Psoas muscle (tissue), 8 donors: ENCODE measurements around the gene PCDH9. TPM values are rescaled to one million over a fixed set of nuclear protein-coding genes. Genes with fewer than 3 reads are reported as not detected.

Experiments
- ATAC-seq, 4 donors: fragments of 200-7000 bp; cut with Tn5 transposase; one replicate each; pipeline ENCODE4 v1.9.1; 2020; ENCODE audit warnings: moderate library complexity in 3 of 4, mild to moderate bottlenecking in 2 of 4
- DNase-seq, 2 donors: peaks; one replicate each; pipeline ENCODE4 v3.0.0-alpha.2; 2020
- H3K27ac ChIP-seq: fragments of 200-600 bp; one replicate; pipeline ENCODE4 v1.8.0; 2022
- H3K27me3 ChIP-seq, 3 donors: fragments of 200-600 bp in 1 of 3; one replicate each; pipeline versions ENCODE4 v1.6.1 to v1.8.0; 2013 to 2022; ENCODE audit warnings: low read length in 2 of 3, mild to moderate bottlenecking in 2 of 3, moderate library complexity in 1 of 3; ENCODE audit not compliant: insufficient read depth in 3 of 3
- H3K36me3 ChIP-seq, 2 donors: fragments of 200-600 bp in 1 of 2; one replicate each; pipeline versions ENCODE4 v1.6.1 to v1.8.0; 2013 to 2022; ENCODE audit warnings: low read depth in 1 of 2, mild to moderate bottlenecking in 1 of 2, moderate library complexity in 1 of 2; ENCODE audit not compliant: insufficient read depth in 1 of 2
- H3K4me1 ChIP-seq: fragments of 200-600 bp; one replicate; pipeline ENCODE4 v1.8.0; 2022
- H3K4me3 ChIP-seq: fragments of 200-600 bp; one replicate; pipeline ENCODE4 v1.8.0; 2022; ENCODE audit warnings: mild to moderate bottlenecking
- H3K9me3 ChIP-seq: fragments of 200-600 bp; one replicate; pipeline ENCODE4 v1.8.0; 2022
- WGBS, 3 donors: extraction: QIAGEN DNeasy Blood & Tissue Kit; methylation state at CpG; one replicate each; pipeline versions ENCODE4 v1.1.6 to v1.1.7; 2013; 5-methylcytosine and 5-hydroxymethylcytosine counted together
- intact Hi-C, 2 donors: fragments of 100-400 bp; cut with DNase I; formaldehyde crosslinking; loops; one replicate each; pipeline versions ENCODE4 v1.11.0 to v1.14.2; 2022
- polyA plus RNA-seq, 3 donors: library from polyadenylated mRNA; stranded (reverse); fragments of 200-250 nt; gene quantifications; one replicate each; pipeline ENCODE4 v1.2.3, GENCODE V29; 2013
- total RNA-seq, 4 donors: library from RNA; stranded (reverse); fragmentation: NEBNext Ultra II Directional in 2 of 4; extraction: Animal tissue kit (Norgen Biotek cat#: 25700) in 2 of 4; gene quantifications; one replicate each; pipeline versions ENCODE4 v1.2.1 to v1.2.4, GENCODE V29; 2021 to 2023
- TF ChIP-seq, protein P1 (sequence below): fragments of 200-600 bp; IDR thresholded peaks from one replicate; pipeline ENCODE4 v1.8.0; 2022; ENCODE audit warnings: antibody characterized with exemption
- donor health status: healthy with polysubstance abuse.
- donor health status: DM: no; HTN: no; CAD: no; lungs with moderate emphysema.
- donor health status: Bipolar disorder and iron deficiency.
- donor health status: healthy.
- donor health status: DM: yes; HTN: yes; CAD: no.
- donor health status: DM: no; HTN: no; CAD: no.
- donor health status: DM: no; HTN: no; CAD: no.
- donor health status: DM: yes; HTN: yes; CAD: no.

Gene PCDH9
- total and polyA plus RNA-seq, 7 donors = 0.27 to 4.9 (median 2.1) TPM

DNA sequence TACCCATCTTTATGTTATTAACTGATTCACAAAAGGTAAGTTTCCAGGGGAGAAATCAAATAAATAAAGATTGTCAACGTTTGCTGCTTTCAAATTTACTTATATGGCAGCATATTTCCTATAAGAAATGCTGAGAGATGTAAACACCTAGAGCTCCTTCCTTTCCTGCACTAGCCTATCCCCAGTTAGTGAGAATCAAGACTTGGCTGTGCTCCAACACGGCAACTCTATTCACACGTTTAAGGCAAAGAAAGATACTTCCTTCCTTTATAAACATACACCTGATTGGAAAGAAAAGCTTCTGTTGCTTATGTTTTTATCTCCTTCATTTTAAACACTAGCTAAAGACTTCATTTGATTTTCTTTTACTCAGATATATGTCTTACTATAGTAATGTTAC lies 107.0 kb downstream of the PCDH9 start:
- no peaks in the 10 kb centered on the region for H3K36me3 ChIP-seq
- WGBS, 3 donors = 21 to 23% (median 23%) methylated on average over 3 of the region's 3 CpGs
- no peak overlapping the region for H3K4me3 ChIP-seq
- TF ChIP-seq, protein P1, sequence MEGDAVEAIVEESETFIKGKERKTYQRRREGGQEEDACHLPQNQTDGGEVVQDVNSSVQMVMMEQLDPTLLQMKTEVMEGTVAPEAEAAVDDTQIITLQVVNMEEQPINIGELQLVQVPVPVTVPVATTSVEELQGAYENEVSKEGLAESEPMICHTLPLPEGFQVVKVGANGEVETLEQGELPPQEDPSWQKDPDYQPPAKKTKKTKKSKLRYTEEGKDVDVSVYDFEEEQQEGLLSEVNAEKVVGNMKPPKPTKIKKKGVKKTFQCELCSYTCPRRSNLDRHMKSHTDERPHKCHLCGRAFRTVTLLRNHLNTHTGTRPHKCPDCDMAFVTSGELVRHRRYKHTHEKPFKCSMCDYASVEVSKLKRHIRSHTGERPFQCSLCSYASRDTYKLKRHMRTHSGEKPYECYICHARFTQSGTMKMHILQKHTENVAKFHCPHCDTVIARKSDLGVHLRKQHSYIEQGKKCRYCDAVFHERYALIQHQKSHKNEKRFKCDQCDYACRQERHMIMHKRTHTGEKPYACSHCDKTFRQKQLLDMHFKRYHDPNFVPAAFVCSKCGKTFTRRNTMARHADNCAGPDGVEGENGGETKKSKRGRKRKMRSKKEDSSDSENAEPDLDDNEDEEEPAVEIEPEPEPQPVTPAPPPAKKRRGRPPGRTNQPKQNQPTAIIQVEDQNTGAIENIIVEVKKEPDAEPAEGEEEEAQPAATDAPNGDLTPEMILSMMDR = no peak
- H3K27ac ChIP-seq = no peak overlapping the region
- no peaks in the 10 kb centered on the region for H3K27me3 ChIP-seq
- ATAC-seq (no peak), DNase-seq (no peak)
- no peaks in the 10 kb centered on the region for H3K9me3 ChIP-seq
- intact Hi-C loops = no loop called here
- no peaks in the 10 kb centered on the region for H3K4me1 ChIP-seq

DNA sequence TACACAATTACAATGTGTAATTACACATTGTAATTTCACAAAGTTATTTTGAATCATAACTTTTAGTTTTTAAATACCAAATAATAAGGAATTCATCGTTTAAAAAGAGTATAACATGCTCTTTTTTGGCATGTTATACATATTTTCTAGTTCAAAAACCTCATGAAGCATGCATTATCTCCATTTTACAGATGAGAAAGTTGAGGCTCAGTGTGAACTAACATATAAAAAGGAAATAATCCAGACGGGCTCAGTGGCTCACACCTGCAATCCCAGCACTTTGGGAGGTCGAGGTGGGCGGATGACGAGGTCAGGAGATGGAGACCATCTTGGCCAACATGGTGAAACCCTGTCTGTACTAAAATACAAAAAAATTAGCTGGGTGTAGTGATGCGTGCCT lies 107.9 kb downstream of the PCDH9 start:
- H3K27me3 ChIP-seq = no peaks in the 10 kb centered on the region
- H3K4me1 ChIP-seq = no peaks in the 10 kb centered on the region
- no peaks in the 10 kb centered on the region for H3K36me3 ChIP-seq
- no peak overlapping the region for H3K4me3 ChIP-seq
- H3K27ac ChIP-seq = no peak overlapping the region
- H3K9me3 ChIP-seq = no peaks in the 10 kb centered on the region
- ATAC-seq (no peak), DNase-seq (no peak)
- intact Hi-C loops = no loop called here
- TF ChIP-seq, protein P1 = no peak
- WGBS, 3 donors = 66 to 77% (median 75%) methylated on average over 6 of the region's 6 CpGs

DNA sequence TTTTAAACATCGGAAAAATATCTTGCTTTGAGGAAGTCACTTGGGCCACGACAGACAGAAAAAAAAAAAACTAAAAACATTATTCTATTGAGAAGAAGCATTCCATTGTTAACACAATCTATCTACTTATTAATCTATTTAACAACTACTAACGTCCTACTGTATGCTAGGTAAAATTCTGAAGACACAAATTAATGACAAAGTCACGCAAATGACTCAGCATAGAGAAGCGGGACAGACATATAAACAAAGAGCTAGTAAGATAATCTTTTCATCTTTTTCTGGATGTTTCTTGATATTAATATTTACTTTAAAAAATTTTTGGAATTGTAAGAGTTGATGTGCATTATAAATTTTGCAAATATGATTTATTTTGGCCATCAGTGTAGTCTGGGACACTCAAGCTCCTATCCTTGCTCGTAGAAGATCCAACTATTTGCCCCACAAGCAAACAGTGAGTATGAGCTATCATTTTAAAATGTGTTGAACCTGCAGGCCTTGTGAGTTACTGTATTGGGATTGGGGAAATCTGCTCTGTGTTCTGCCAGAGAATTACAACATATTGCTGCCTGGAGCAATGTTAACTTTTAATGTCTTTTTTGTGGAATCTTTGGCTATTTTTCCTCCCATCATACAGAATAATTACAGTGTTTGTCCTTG lies 109.1 kb downstream of the PCDH9 start:
- no peaks in the 10 kb centered on the region for H3K9me3 ChIP-seq
- no peak overlapping the region for H3K27ac ChIP-seq
- no peaks in the 10 kb centered on the region for H3K4me1 ChIP-seq
- TF ChIP-seq, protein P1 = no peak
- no peak overlapping the region for H3K4me3 ChIP-seq
- 81 to 87% (median 83%) methylated on average over 6 of the region's 6 CpGs for WGBS, 3 donors
- DNase-seq = no peak
- ATAC-seq = no peak
- intact Hi-C loops = no loop called here
- H3K36me3 ChIP-seq = no peaks in the 10 kb centered on the region
- H3K27me3 ChIP-seq = no peaks in the 10 kb centered on the region

DNA sequence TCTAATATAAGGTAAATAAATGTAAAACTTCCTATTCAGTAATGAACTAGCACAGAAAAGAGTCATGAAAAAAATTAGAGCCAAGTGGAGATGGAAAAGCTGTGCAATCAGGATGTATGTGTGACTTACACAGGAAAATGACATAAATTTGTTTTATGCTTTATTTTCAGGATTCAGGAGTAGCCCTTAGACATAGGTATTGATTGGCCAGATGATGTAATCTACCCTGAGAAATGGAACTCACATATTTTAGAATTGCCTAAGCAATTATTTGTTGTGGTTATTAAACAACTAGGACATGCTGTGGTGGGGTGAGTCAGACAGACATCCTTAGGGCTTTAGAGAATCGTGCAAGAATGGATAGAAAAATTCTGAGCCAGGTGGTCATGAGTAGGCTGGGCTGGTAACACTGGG lies 110.6 kb downstream of the PCDH9 start:
- ATAC-seq = no peak
- H3K4me3 ChIP-seq = no peak overlapping the region
- no peak for DNase-seq
- no peaks in the 10 kb centered on the region for H3K36me3 ChIP-seq
- no peaks in the 10 kb centered on the region for H3K9me3 ChIP-seq
- WGBS, 3 donors = 16 to 31% (median 18%) methylated on average over 1 of the region's 1 CpG
- TF ChIP-seq, protein P1 = no peak
- H3K27me3 ChIP-seq = no peaks in the 10 kb centered on the region
- no peaks in the 10 kb centered on the region for H3K4me1 ChIP-seq
- intact Hi-C loops = no loop called here
- H3K27ac ChIP-seq = no peak overlapping the region

DNA sequence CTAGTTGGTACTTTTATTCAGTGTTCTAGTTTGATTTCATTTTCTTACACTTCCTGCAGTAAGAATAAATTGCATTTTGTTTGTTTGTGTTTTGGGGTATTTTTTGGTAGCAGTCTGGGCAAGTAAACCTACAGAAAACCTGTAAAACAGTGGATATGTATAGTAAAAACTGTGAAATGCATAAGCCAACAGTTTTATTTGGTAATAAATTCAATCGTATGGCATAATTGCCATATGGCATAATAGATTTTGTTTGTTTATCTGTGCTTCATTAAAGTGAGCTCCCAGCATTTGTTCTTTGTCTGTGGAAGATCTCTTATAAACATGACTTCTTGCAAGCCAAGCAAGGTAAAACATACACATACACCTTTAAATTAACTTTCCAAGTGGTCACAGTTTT lies 111.9 kb downstream of the PCDH9 start:
- Histone ChIP-seq H3K4me3 (no peak overlapping the region), H3K36me3 (no peaks in the 10 kb centered on the region), H3K27me3 (no peaks in the 10 kb centered on the region), H3K4me1 (no peaks in the 10 kb centered on the region), H3K27ac (no peak overlapping the region), H3K9me3 (no peaks in the 10 kb centered on the region)
- no peak for ATAC-seq
- DNase-seq = no peak
- intact Hi-C loops = no loop called here
- 64 to 82% (median 68%) methylated on average over 1 of the region's 1 CpG for WGBS, 3 donors
- TF ChIP-seq, protein P1 = no peak
